Hepatocyte (in vitro differentiated cells): ENCODE data around the gene ABCD3. TPM values are rescaled to one million over a fixed set of nuclear protein-coding genes. Genes with fewer than 3 reads are reported as not detected.
"Not testable (repeated sequence)": the region's sequence is repeated elsewhere in the genome, so short reads cannot be mapped to it uniquely, and the experiment has no call there.

Experiments
- DNase-seq: peaks from one replicate; pipeline ENCODE4 v3.0.0-alpha.2; 2016; ENCODE audit warnings: low spot score
- H2AFZ ChIP-seq: fragments of 200-600 bp; sonication (generic); 2 replicates; pipeline ENCODE4 v1.6.0; 2016; ENCODE audit warnings: antibody characterized with exemption, mild to moderate bottlenecking
- H3K27ac ChIP-seq: fragments of 200-600 bp; sonication (generic); 2 replicates; pipeline ENCODE4 v1.5.1; 2016; ENCODE audit warnings: mild to moderate bottlenecking
- H3K27me3 ChIP-seq: fragments of 200-600 bp; sonication (generic); 2 replicates; pipeline ENCODE4 v1.6.1; 2016
- H3K36me3 ChIP-seq: fragments of 200-600 bp; sonication (generic); replicated peaks from 2 replicates; pipeline ENCODE4 v1.5.1; 2016; ENCODE audit warnings: low read depth; ENCODE audit not compliant: insufficient read depth
- H3K4me1 ChIP-seq: fragments of 200-600 bp; sonication (generic); 2 replicates; pipeline ENCODE4 v1.5.1; 2016; ENCODE audit warnings: mild to moderate bottlenecking, moderate library complexity; ENCODE audit not compliant: insufficient read depth
- H3K4me2 ChIP-seq: fragments of 200-600 bp; sonication (generic); 2 replicates; pipeline ENCODE4 v1.6.0; 2016
- H3K4me3 ChIP-seq: fragments of 200-600 bp; sonication (generic); 2 replicates; pipeline ENCODE4 v1.5.1; 2016; ENCODE audit warnings: mild to moderate bottlenecking
- H3K79me2 ChIP-seq: fragments of 200-600 bp; sonication (generic); 2 replicates; pipeline ENCODE4 v1.6.0; 2017; ENCODE audit warnings: mild to moderate bottlenecking
- H3K9me2 ChIP-seq: fragments of 200-600 bp; sonication (generic); replicated peaks from 2 replicates; pipeline ENCODE4 v1.6.0; 2017; ENCODE audit warnings: mild to moderate bottlenecking; ENCODE audit not compliant: insufficient read depth
- H3K9me3 ChIP-seq: fragments of 200-600 bp; sonication (generic); 2 replicates; pipeline ENCODE4 v1.5.1; 2016; ENCODE audit warnings: low read depth, mild to moderate bottlenecking
- H4K20me1 ChIP-seq: fragments of 200-600 bp; sonication (generic); 2 replicates; pipeline ENCODE4 v1.6.0; 2016; ENCODE audit warnings: mild to moderate bottlenecking; ENCODE audit not compliant: insufficient read depth, poor library complexity, severe bottlenecking
- CTCF ChIP-seq: fragments of 200-600 bp; sonication (generic); IDR thresholded peaks from 2 replicates; pipeline ENCODE4 v1.5.1; 2016; ENCODE audit warnings: antibody characterized with exemption, mild to moderate bottlenecking; ENCODE audit not compliant: poor library complexity
- EZH2 ChIP-seq: fragments of 200-600 bp; sonication (generic); IDR thresholded peaks from 2 replicates; pipeline ENCODE4 v1.6.1; 2016; ENCODE audit warnings: antibody characterized with exemption, mild to moderate bottlenecking, borderline replicate concordance
- EZH2phosphoT487 ChIP-seq: fragments of 200-600 bp; sonication (generic); IDR thresholded peaks from one replicate; pipeline ENCODE4 v1.6.1; 2018; ENCODE audit warnings: antibody characterized with exemption, mild to moderate bottlenecking, low read depth, moderate library complexity; ENCODE audit not compliant: unreplicated experiment, severe bottlenecking
- WGBS: methylation state at CpG from one replicate; pipeline ENCODE4 v1.1.6; 2016; ENCODE audit warnings: low lambda C conversion rate; ENCODE audit errors: missing lambda C conversion rate; 5-methylcytosine and 5-hydroxymethylcytosine counted together
- polyA plus RNA-seq: library from polyadenylated mRNA; unstranded; fragments of >200 nt; fragmentation: Nextera tagmentation; extraction: Ambion mirVana; gene quantifications from 2 replicates; pipeline ENCODE4 v1.2.1, GENCODE V29; 2016
- total RNA-seq: library from RNA; depleted of rRNA; stranded (reverse); fragments of >200 nt; gene quantifications from 2 replicates; pipeline ENCODE4 v1.2.3, GENCODE V29; 2014

The ABCD3 gene
- total and polyA plus RNA-seq, 2 experiments from 2014 or later, result 50.7 to 96.4 TPM

- Histone ChIP-seq H3K9me3 (no peaks in the 10 kb centered on the region), H3K27ac (no peak overlapping the region), H4K20me1 (no peaks in the 10 kb centered on the region), H3K4me1 (peaks cover 5% of the 10 kb centered on the region), H3K4me2 (no peak overlapping the region), H3K27me3 (no peaks in the 10 kb centered on the region), H3K4me3 (no peak overlapping the region), H2AFZ (no peak overlapping the region), H3K36me3 (no peaks in the 10 kb centered on the region), H3K79me2 (no peaks in the 10 kb centered on the region), H3K9me2 (no peaks in the 10 kb centered on the region)
- 87% methylated on average over 2 of the region's 2 CpGs for WGBS
- TF ChIP-seq CTCF (no peak), EZH2 (no peak), EZH2phosphoT487 (no peak)
- no peak for DNase-seq
Observed at GRCh38 chr1:94565901-94566300, 147.7 kb downstream of the ABCD3 start.

DNA sequence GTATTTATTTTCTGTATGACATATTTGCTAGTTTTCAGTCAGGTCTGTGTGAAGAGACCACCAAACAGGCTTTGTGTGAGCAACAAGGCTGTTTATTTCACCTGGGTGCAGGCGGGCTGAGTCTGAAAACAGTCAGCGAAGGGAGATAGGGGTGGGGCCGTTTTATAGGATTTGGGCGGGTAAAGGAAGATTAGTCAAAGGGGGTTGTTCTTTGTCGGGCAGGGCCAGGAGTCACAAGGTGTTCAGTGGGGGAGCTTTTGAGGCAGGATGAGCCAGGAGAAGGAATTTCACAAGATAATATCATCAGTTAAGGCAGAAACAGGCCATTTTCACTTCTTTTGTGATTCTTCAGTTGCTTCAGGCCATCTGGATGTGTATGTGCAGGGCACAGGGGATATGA, 148.2 kb downstream of the ABCD3 start:
- H3K27me3 ChIP-seq, H3K27ac ChIP-seq, H3K9me2 ChIP-seq, H3K4me2 ChIP-seq, H3K36me3 ChIP-seq, H4K20me1 ChIP-seq, H3K79me2 ChIP-seq, H3K4me3 ChIP-seq, H2AFZ ChIP-seq, H3K9me3 ChIP-seq, H3K4me1 ChIP-seq, DNase-seq: not testable (repeated sequence)
- WGBS, result 48% methylated on average over 5 of the region's 5 CpGs

GRCh38 chr1:94567975-94568607, 149.9 kb downstream of the ABCD3 start:
- not testable (repeated sequence) for H3K79me2 ChIP-seq, H3K4me2 ChIP-seq, H3K4me1 ChIP-seq, H4K20me1 ChIP-seq, H3K9me2 ChIP-seq, H3K36me3 ChIP-seq, H3K9me3 ChIP-seq, DNase-seq, H3K27ac ChIP-seq, H3K4me3 ChIP-seq, H2AFZ ChIP-seq, H3K27me3 ChIP-seq
- 94% methylated on average over 2 of the region's 2 CpGs for WGBS

Other genes with a start within 250 kb of the ABCD3 start
- gene ARHGAP29, start 180.8 kb upstream of the ABCD3 start, total RNA-seq, result 22.3 and 22.4 TPM in 2 replicates
- 9.6 and 22.3 TPM in 2 replicates for gene ARHGAP29, start 180.8 kb upstream of the ABCD3 start, polyA plus RNA-seq
- 261 and 281 TPM in 2 replicates for gene F3, start 123.4 kb downstream of the ABCD3 start, total RNA-seq
- gene F3, start 123.4 kb downstream of the ABCD3 start, polyA plus RNA-seq, result 390 and 412 TPM in 2 replicates